A673 (cell line): ENCODE results near the gene SMIM13.

ENCODE experiments used
- CTCF ChIP-seq: fragments of 300-800, 200-600 bp; sonication (generic); conservative IDR thresholded peaks from 2 replicates; pipeline ENCODE4 v1.5.1; 2017; ENCODE audit warnings: low read depth, mild to moderate bottlenecking, antibody characterized with exemption, low read length, moderate library complexity, mixed read lengths
- EZH2 ChIP-seq: fragments of 200-600 bp; sonication (generic); IDR thresholded peaks from 2 replicates; pipeline ENCODE4 v1.6.1; 2017; ENCODE audit warnings: borderline replicate concordance, low read depth, mild to moderate bottlenecking, mixed read lengths, antibody characterized with exemption, low read length; ENCODE audit not compliant: poor library complexity, severe bottlenecking

GRCh38 chr6:11097476-11097875 lies 3.8 kb downstream of the SMIM13 start:
- TF ChIP-seq CTCF (no peak), EZH2 (no peak)
